Measurements from ENCODE around the gene STK17A.

- no peak for TF ChIP-seq CTCF (conservative IDR thresholded peaks at IDR 0.05; ENCODE audit: low read depth, low read length)
- no peak for TF ChIP-seq EZH2 (IDR thresholded peaks at IDR 0.05; ENCODE audit: low read length, unreplicated experiment)
Observed at GRCh38 chr7:43536773-43537172, 46.1 kb upstream of the STK17A start.

Data from PC-3 (cell line).